Skeletal muscle satellite cell (primary cell): ENCODE measurements around the gene RAB9B.
"Not testable (repeated sequence)": the region's sequence is repeated elsewhere in the genome, so short reads cannot be mapped to it uniquely, and the experiment has no call there.

Experiments used
- H3K27me3 ChIP-seq: 2 replicates; pipeline ENCODE4 v1.7.0; 2013; ENCODE audit warnings: low read length; ENCODE audit not compliant: control insufficient read depth, insufficient read depth
- H3K36me3 ChIP-seq: 2 replicates; pipeline ENCODE4 v1.7.0; 2013; ENCODE audit warnings: mild to moderate bottlenecking, control low read depth, low read length; ENCODE audit not compliant: insufficient read depth
- H3K4me1 ChIP-seq: 2 replicates; pipeline ENCODE4 v1.7.0; 2013; ENCODE audit warnings: low read length; ENCODE audit not compliant: control insufficient read depth, insufficient read depth
- H3K4me2 ChIP-seq: 2 replicates; pipeline ENCODE4 v1.7.0; 2013; ENCODE audit warnings: mild to moderate bottlenecking, low read length
- H3K4me3 ChIP-seq: 2 replicates; pipeline ENCODE4 v1.7.0; 2013; ENCODE audit warnings: low read length
- H3K9ac ChIP-seq: 2 replicates; pipeline ENCODE4 v1.7.0; 2013; ENCODE audit warnings: mild to moderate bottlenecking, low read depth, low read length, moderate library complexity
- H3K9me3 ChIP-seq: replicated peaks from 2 replicates; pipeline ENCODE4 v1.7.0; 2013; ENCODE audit warnings: mild to moderate bottlenecking, control low read depth, low read length

RAB9B gene

DNA sequence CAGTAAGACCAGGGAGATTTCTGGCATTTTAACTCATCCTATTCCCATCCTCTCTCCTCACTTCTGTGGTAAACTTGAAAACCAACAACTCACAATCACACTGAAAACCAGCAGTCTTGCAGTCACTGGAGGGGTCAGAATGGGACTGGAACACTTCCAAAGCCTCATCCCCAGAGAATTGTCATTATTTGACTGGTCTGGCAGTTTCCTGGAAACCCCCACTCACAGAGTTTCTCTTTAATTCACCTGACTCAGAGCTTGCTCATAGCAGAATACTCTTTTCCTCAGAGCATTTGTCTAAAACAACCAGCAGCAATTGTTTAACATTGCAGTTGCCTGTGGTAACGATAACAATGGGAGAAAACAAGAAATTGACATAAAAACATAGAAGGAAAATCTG is 7.3 kb upstream of the RAB9B start:
- Histone ChIP-seq H3K4me2 (no peak overlapping the region), H3K4me1 (no peaks in the 10 kb centered on the region), H3K9ac (no peak overlapping the region), H3K36me3 (no peaks in the 10 kb centered on the region), H3K27me3 (peaks cover 48% of the 10 kb centered on the region), H3K4me3 (no peak overlapping the region), H3K9me3 (peaks cover 4% of the 10 kb centered on the region)

DNA sequence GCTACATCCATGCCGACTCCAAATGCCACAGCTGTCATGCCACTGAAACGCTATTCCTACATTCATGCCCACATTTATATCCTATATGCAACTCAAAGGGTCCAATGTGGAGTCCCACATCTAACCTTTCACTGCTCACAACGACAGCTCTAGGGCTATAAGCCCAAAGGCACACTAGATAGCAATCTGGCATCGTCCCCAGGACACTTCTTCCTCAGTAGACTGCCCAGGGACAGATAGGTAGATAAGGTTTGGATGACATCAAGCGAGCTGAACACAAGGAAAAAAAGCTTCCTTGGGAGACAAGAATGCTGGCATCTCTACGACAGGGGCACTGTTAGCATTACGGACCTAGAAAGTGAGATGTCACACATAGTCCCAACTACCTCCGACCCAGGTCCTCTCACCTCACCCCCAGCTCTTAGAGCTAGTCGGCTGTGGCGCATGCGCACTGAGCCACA is 685 bp downstream of the RAB9B start:
- Histone ChIP-seq H3K4me3 (peak overlapping the region; percentile 74), H3K36me3 (no peaks in the 10 kb centered on the region), H3K9ac (peak overlapping the region; percentile 51), H3K27me3 (peaks cover 45% of the 10 kb centered on the region), H3K4me2 (peak overlapping the region; percentile 94), H3K9me3 (no peaks in the 10 kb centered on the region), H3K4me1 (no peaks in the 10 kb centered on the region)

DNA sequence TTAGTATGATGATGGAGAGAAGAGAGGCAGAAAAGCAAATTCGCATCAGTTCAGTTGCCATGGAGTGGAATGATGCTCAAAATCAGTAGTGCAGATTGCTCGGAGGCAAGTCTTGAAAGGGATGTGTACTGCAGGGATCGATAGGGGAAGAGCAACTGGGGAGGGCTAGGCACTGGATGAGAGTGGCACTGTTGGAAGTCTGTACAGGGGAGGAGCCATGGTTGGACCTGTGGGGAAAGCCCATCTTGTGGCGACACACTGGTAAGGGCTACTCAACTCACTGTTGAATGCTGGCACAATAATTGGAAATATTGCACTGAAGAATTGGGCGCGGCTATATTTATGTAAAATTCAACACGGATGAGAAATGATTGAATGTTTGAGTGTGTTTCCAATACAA is 1.2 kb downstream of the RAB9B start:
- Histone ChIP-seq H3K4me1 (no peaks in the 10 kb centered on the region), H3K4me2 (no peak overlapping the region), H3K9me3 (no peaks in the 10 kb centered on the region), H3K27me3 (peaks cover 45% of the 10 kb centered on the region), H3K9ac (no peak overlapping the region), H3K4me3 (no peak overlapping the region), H3K36me3 (no peaks in the 10 kb centered on the region)

DNA sequence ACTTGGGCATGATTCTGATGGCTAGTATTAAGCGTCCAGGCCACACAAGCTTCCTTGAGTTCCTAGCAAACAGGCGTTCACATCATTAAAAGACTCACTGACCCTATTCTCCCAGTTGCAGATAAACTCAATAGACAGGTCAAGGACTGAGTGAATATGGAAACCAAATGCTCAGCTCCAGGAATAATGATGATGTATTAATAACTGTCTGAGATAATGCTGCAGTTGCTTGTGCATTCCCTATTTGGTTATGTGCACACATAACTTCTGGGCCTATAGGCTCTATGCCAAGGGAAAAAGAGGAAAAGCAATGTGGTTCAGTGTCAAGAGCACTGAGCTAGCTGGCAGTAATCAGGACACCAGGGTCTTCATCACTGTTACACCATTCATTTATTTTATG is 3.5 kb downstream of the RAB9B start:
- Histone ChIP-seq H3K9ac (no peak overlapping the region), H3K4me2 (no peak overlapping the region), H3K27me3 (peaks cover 41% of the 10 kb centered on the region), H3K9me3 (no peaks in the 10 kb centered on the region), H3K4me1 (no peaks in the 10 kb centered on the region), H3K4me3 (no peak overlapping the region), H3K36me3 (no peaks in the 10 kb centered on the region)

DNA sequence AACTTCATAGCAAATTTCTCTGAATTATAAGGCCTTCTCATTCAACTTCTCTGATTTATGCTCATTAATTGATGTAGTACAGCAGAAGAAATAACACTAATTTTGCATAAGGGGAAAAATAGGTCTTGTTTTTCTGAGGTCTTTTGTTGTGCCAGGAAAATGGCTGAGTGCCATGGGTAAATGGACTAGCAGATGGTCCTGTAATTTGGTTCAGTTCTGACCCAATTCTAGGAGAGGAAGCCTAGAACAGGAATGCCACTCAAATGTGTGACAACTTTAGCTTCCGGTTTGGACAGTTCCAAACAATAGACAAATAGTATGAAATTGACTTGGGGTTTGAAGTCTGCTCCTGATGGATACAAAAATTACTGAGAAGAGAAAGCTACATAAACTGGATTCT is 6.2 kb downstream of the RAB9B start:
- H3K36me3 ChIP-seq, result no peaks in the 10 kb centered on the region
- no peak overlapping the region for H3K4me2 ChIP-seq
- peaks cover 40% of the 10 kb centered on the region for H3K27me3 ChIP-seq
- H3K9me3 ChIP-seq, result no peaks in the 10 kb centered on the region
- H3K9ac ChIP-seq, result no peak overlapping the region
- no peak overlapping the region for H3K4me3 ChIP-seq
- no peaks in the 10 kb centered on the region for H3K4me1 ChIP-seq

DNA sequence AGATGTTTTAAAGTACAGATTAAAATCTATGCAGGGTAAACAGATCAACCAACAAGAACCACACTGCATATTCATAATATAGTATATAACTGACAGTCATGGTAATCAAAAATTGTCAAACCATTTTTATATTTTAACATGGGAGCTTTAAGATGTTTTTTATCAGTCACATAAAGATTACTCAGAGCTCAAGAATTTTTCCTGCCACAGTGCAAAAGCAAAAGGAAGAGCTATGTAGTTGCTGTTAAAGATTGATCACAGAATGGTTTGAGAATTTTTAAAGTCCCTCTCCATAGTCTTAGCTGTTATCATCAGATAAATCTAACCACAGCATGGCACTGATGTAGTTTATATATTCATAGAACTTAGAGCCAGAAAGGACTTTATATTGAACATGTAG is 8.5 kb downstream of the RAB9B start:
- Histone ChIP-seq H3K9me3 (no peaks in the 10 kb centered on the region), H3K4me2 (no peak overlapping the region), H3K4me1 (no peaks in the 10 kb centered on the region), H3K4me3 (no peak overlapping the region), H3K36me3 (no peaks in the 10 kb centered on the region), H3K9ac (no peak overlapping the region), H3K27me3 (peaks cover 26% of the 10 kb centered on the region)

DNA sequence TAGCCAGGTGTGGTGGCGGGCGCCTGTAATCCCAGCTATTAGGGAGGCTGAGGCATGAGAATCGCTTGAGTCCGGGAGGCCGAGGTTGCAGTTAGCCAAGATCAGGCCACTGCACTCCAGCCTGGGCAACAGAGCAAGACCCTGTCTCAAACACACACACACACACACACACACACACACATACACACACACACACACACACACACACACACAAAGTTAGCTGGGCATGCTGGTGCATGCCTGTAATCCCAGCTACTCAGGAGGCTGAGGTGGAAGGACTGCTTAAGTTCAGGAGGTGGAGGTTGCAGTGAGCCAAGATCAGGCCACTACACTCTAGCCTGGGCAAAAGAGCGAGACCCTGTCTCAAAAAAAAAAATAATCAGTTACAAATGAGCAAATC is 11.3 kb downstream of the RAB9B start:
- not testable (repeated sequence) for H3K4me3 ChIP-seq, H3K9me3 ChIP-seq, H3K4me1 ChIP-seq, H3K4me2 ChIP-seq, H3K9ac ChIP-seq, H3K36me3 ChIP-seq
- H3K27me3 ChIP-seq, result peaks cover 24% of the 10 kb centered on the region

DNA sequence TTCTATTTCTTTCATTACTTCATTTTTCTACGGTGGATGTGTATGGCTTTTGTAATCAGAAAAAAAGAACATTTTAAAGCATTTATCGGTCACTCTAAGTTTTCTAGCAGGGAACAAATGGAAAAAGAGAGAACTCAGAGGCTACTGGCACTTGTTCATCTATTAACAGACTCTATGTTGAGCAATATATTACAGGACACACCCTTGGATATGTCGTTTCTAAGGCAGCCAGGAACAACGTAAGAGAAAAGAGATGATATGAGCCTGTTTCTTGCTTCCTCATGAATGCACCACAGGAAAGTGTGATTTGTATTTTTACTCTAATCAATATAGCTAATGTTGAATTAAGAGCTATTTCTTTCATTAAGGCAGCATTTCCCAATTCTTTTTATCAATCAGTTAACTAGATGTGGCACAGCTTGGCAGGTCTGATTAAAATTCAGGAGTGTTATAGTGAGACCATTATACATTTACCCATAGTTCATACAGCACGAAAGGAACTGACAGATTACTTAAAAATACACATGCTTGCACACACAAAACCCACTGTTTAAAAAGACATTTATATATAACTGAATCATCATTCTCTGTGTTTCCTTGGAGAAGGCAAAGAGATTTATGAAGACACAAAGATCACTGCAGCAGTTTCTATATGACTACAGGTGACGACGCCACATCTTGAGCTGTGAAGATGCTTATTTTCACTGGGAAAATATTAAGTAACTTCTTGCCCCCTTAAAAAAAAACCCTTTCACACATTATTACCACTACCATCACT is 13.0 kb downstream of the RAB9B start:
- no peaks in the 10 kb centered on the region for H3K9me3 ChIP-seq
- no peaks in the 10 kb centered on the region for H3K36me3 ChIP-seq
- H3K9ac ChIP-seq, result no peak overlapping the region
- H3K27me3 ChIP-seq, result peaks cover 10% of the 10 kb centered on the region
- H3K4me2 ChIP-seq, result no peak overlapping the region
- no peaks in the 10 kb centered on the region for H3K4me1 ChIP-seq
- no peak overlapping the region for H3K4me3 ChIP-seq

DNA sequence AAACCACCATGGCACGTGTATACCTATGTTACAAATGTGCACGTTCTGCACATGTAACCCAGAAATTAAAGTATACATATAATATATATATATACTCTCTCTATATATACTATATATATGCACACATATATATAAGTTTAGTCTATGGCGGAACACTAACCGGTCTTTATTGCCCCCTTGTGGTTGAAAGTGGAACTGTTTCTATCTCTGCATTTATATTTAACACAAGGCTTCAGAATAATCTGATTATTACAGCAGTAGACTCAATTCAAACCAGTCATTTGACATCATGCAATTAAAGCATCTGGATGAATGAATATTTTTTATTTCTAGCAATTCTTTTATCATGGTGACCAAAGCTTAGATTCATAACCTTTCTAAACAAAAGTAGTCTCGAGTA is 14.6 kb downstream of the RAB9B start:
- Histone ChIP-seq H3K9me3 (no peaks in the 10 kb centered on the region), H3K4me2 (no peak overlapping the region), H3K4me1 (no peaks in the 10 kb centered on the region), H3K36me3 (no peaks in the 10 kb centered on the region), H3K9ac (no peak overlapping the region), H3K4me3 (no peak overlapping the region), H3K27me3 (peaks cover 10% of the 10 kb centered on the region)

DNA sequence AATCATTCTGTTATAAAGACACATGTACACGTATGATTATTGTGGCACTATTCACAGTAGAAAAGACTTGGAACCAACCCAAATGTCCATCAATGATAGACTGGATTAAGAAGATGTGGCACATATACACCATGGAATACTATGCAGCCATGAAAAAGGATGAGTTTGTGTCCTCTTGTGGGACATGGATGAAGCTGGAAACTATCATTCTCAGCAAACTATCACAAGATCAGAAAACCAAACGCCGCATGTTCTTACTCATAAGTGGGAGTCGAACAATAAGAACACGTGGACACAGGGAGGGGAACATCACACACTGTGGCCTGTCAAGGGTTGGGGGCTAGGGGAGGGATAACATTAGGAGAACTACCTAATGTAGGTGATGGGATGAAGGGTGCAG is 15.0 kb downstream of the RAB9B start:
- H3K27me3 ChIP-seq, result peaks cover 10% of the 10 kb centered on the region
- not testable (repeated sequence) for H3K9me3 ChIP-seq, H3K9ac ChIP-seq, H3K4me1 ChIP-seq, H3K4me2 ChIP-seq, H3K4me3 ChIP-seq, H3K36me3 ChIP-seq

DNA sequence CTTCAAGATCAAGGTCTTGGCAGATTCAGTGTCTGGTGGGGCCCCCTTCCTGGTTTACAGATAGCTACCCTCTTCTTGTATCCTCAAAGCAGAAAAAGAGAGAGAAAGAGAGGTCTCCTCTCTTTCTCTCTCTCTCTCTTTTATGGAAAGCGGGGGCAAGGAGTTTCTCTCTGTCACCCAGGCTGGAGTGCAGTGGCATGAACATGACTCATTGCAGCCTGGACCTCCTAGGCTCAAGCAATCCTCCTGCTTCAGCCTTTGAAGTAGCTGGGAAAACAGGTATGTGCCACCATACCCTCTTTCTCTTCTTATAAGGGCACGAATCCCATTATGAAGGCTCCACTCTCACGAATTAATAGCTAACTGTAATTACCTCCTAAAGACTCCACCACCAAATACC is 20.2 kb downstream of the RAB9B start:
- Histone ChIP-seq H3K27me3 (peaks cover 30% of the 10 kb centered on the region), H3K9ac (no peak overlapping the region), H3K4me1 (no peaks in the 10 kb centered on the region), H3K4me3 (no peak overlapping the region), H3K9me3 (no peaks in the 10 kb centered on the region), H3K36me3 (no peaks in the 10 kb centered on the region), H3K4me2 (no peak overlapping the region)

DNA sequence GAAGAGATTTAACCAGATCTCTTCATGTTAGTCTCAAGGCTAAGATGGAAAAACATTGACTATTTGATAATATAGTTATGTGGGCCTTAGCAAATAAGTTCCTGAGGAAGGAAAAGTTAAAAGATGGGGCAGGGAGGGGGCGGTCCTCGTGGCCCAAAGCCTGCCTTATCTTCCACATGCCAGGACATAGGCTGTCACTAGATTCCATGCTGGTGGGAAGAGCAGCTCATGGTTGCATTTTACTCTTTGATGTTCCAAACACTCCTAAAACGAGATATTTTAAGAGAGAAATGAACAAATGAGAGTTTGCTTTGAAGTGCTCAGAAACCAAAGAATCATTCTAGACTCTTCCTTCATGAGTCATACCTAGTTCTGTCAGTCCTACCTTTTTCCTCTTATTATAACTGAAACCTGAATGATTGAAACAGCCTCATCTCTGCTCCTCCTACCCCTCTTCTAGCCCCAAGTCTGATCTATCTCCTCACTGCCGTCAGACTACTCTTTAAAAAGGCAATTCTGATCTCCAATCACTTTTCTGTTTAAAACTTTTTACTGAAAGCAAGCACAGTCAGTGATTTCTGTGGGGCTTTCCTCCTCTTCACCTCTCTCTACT is 25.1 kb downstream of the RAB9B start:
- no peak overlapping the region for H3K4me2 ChIP-seq
- H3K4me3 ChIP-seq, result no peak overlapping the region
- no peaks in the 10 kb centered on the region for H3K36me3 ChIP-seq
- H3K4me1 ChIP-seq, result no peaks in the 10 kb centered on the region
- H3K27me3 ChIP-seq, result peaks cover 35% of the 10 kb centered on the region
- no peaks in the 10 kb centered on the region for H3K9me3 ChIP-seq
- H3K9ac ChIP-seq, result no peak overlapping the region
